Lung (tissue), 12 donors: ENCODE results near the gene SLC25A14. TPM values are rescaled to one million over a fixed set of nuclear protein-coding genes. Genes with fewer than 3 reads are reported as not detected.
"Not testable (repeated sequence)": the region's sequence is repeated elsewhere in the genome, so short reads cannot be mapped to it uniquely, and the experiment has no call there.

ENCODE experiments used
- ATAC-seq: fragments of 200-7000 bp; cut with Tn5 transposase; one replicate; pipeline ENCODE4 v1.9.1; 2020; ENCODE audit warnings: moderate number of reproducible peaks; ENCODE audit not compliant: insufficient read depth, low FRiP score
- DNase-seq, 3 donors: peaks; one replicate each; pipeline ENCODE4 v3.0.0-alpha.2; 2013 to 2017
- H3K27ac ChIP-seq, 2 donors: one replicate each; pipeline ENCODE4 v1.5.1; 2013; ENCODE audit warnings: mild to moderate bottlenecking in 2 of 2, moderate library complexity in 2 of 2, control low read depth in 1 of 2, inconsistent platforms in 1 of 2, low read depth in 1 of 2, low read length in 1 of 2
- H3K27me3 ChIP-seq, 3 donors: one replicate each; pipeline ENCODE4 v1.5.1; 2013; ENCODE audit warnings: low read length in 2 of 3; ENCODE audit not compliant: control insufficient read depth in 3 of 3, insufficient read depth in 3 of 3
- H3K36me3 ChIP-seq, 4 donors: one replicate each; pipeline ENCODE4 v1.5.1; 2013; ENCODE audit warnings: low read length in 4 of 4, mild to moderate bottlenecking in 1 of 4, moderate library complexity in 1 of 4; ENCODE audit not compliant: control insufficient read depth in 4 of 4, insufficient read depth in 4 of 4
- H3K4me1 ChIP-seq, 5 donors: one replicate each; pipeline ENCODE4 v1.5.1; 2013; ENCODE audit warnings: low read length in 5 of 5, mild to moderate bottlenecking in 2 of 5, moderate library complexity in 1 of 5; ENCODE audit not compliant: control insufficient read depth in 5 of 5, insufficient read depth in 5 of 5
- H3K4me3 ChIP-seq: one replicate; pipeline ENCODE4 v1.5.1; 2013; ENCODE audit warnings: mild to moderate bottlenecking, control low read depth, moderate library complexity
- H3K9ac ChIP-seq, 2 donors: one replicate each; pipeline ENCODE4 v1.5.1; 2013; ENCODE audit warnings: low read length in 2 of 2, control low read depth in 1 of 2; ENCODE audit not compliant: insufficient read depth in 1 of 2
- H3K9me3 ChIP-seq, 4 donors: one replicate each; pipeline ENCODE4 v1.5.1; 2013; ENCODE audit warnings: low read length in 3 of 4, mild to moderate bottlenecking in 1 of 4, moderate library complexity in 1 of 4; ENCODE audit not compliant: control insufficient read depth in 4 of 4, insufficient read depth in 3 of 4
- WGBS, 2 donors: extraction: QIAGEN DNeasy Blood & Tissue Kit; methylation state at CpG; one replicate each; pipeline ENCODE4 v1.1.7; 2013; 5-methylcytosine and 5-hydroxymethylcytosine counted together
- polyA plus RNA-seq, 2 donors: library from polyadenylated mRNA; stranded (reverse); fragments of 200-250 nt; gene quantifications; one replicate each; pipeline ENCODE4 v1.2.1, GENCODE V29; 2013
- total RNA-seq, 2 donors: library from RNA; depleted of rRNA in 1 of 2; stranded (reverse); fragments of >200 nt in 1 of 2; gene quantifications; one replicate each; pipeline ENCODE4 v1.2.1, GENCODE V29; 2014 to 2021
- TF ChIP-seq, protein P1 (sequence below): IDR thresholded peaks from 2 replicates; pipeline ENCODE4 v1.5.1; 2012; ENCODE audit warnings: mild to moderate bottlenecking; ENCODE audit errors: control extremely low read depth, extremely low read depth
- donor health status: control.
- donor health status: control.
- donor health status: Bipolar disorder and iron deficiency.
- donor health status: healthy.
- donor health status: DM: yes; HTN: yes; CAD: no.

SLC25A14 gene
- total and polyA plus RNA-seq, 4 donors, result 8.7 to 25.5 (median 14.9) TPM

DNA sequence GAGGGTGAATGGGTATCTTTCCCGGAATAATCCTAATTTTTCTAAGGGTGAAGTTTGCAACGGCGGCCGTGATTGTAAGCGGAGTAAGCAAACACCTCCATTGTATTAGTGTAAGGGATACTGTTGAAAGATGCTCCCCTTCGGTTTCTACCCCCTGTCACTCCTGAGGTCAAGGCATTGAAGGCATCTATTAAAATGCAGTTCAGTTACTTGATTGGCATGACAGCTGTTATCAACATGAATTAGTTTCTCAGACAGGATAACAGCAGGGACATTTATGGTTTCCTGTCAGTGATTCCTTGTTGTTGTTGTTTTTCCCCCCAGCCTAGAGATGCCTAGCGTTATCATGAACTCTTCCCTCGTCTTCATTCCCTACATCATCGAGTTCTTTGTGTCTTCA is 552 bp downstream of the SLC25A14 start:
- TF ChIP-seq, protein P1, sequence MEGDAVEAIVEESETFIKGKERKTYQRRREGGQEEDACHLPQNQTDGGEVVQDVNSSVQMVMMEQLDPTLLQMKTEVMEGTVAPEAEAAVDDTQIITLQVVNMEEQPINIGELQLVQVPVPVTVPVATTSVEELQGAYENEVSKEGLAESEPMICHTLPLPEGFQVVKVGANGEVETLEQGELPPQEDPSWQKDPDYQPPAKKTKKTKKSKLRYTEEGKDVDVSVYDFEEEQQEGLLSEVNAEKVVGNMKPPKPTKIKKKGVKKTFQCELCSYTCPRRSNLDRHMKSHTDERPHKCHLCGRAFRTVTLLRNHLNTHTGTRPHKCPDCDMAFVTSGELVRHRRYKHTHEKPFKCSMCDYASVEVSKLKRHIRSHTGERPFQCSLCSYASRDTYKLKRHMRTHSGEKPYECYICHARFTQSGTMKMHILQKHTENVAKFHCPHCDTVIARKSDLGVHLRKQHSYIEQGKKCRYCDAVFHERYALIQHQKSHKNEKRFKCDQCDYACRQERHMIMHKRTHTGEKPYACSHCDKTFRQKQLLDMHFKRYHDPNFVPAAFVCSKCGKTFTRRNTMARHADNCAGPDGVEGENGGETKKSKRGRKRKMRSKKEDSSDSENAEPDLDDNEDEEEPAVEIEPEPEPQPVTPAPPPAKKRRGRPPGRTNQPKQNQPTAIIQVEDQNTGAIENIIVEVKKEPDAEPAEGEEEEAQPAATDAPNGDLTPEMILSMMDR, result no peak
- Histone ChIP-seq H3K27ac (peak overlapping the region; percentile 23 to 69), H3K4me3 (peak overlapping the region; percentile 63), H3K4me1 (no peaks in the 10 kb centered on the region), H3K9me3 (no peaks in the 10 kb centered on the region), H3K27me3 (peaks cover 0 to 3% (median 3%) of the 10 kb centered on the region in 3 donors), H3K9ac (peak overlapping the region in 1 of 2 donors; percentile 77), H3K36me3 (no peaks in the 10 kb centered on the region)
- DNase-seq (peak in 2 of 3 donors; percentile 2 to 26), ATAC-seq (no peak)
- 11 to 44% methylated on average over 9 of the region's 9 CpGs for WGBS, 2 donors

DNA sequence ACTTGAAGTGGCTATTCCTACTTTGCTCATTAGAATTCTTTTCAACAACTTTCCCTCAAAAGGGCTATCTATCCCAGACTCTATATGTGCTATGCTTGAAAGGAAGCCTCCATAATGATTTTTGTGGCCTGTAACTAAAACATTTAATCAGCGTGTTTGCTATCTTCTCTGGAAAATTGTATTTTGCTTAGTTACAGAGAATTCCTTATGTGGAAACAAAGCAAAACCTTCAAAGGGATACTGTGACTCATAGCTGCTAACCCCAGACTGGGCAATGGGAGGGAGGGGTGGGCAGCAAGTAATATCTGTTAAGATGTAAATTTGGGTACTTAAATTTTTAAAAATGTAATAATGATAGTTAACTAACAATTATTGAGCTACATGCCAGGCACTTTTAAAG is 3.7 kb downstream of the SLC25A14 start:
- Histone ChIP-seq H3K4me3 (no peak overlapping the region), H3K9me3 (no peaks in the 10 kb centered on the region), H3K27ac (no peak overlapping the region), H3K36me3 (no peaks in the 10 kb centered on the region), H3K9ac (no peak overlapping the region), H3K27me3 (peaks cover 0 to 7% (median 3%) of the 10 kb centered on the region in 3 donors), H3K4me1 (no peaks in the 10 kb centered on the region)
- WGBS, 2 donors, result 80 to 91% methylated on average over 1 of the region's 1 CpG
- no peak for DNase-seq
- TF ChIP-seq, protein P1, result no peak
- ATAC-seq, result no peak

DNA sequence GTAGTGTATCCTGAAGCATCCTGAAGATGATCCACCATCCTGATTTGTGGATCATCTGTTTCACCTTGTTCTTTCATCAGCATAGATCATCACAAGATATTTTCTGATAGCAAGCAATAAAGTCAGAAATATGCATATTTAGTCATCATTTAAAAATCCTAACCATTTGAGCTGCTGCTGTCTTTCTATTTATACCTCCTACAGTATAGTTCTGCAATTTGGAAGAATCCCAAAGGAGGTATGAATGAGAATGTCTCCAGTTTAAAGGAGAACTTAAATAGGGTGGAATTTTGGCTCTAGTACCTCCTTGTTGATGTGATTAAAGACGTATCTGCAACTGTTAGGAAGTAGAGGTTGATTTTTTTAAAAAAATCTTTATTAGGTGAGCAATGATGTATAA is 7.6 kb downstream of the SLC25A14 start:
- H3K27me3 ChIP-seq, result peaks cover 0 to 7% (median 0%) of the 10 kb centered on the region in 3 donors
- no peaks in the 10 kb centered on the region for H3K9me3 ChIP-seq
- whole genome bisulfite sequencing, 2 donors, result 46 to 79% methylated on average over 1 of the region's 1 CpG
- no peak for ATAC-seq
- DNase-seq, result no peak
- H3K4me1 ChIP-seq, result no peaks in the 10 kb centered on the region
- TF ChIP-seq, protein P1, result no peak
- H3K4me3 ChIP-seq, result no peak overlapping the region
- H3K36me3 ChIP-seq, result peaks cover 0 to 2% (median 0%) of the 10 kb centered on the region in 4 donors
- no peak overlapping the region for H3K9ac ChIP-seq
- no peak overlapping the region for H3K27ac ChIP-seq

DNA sequence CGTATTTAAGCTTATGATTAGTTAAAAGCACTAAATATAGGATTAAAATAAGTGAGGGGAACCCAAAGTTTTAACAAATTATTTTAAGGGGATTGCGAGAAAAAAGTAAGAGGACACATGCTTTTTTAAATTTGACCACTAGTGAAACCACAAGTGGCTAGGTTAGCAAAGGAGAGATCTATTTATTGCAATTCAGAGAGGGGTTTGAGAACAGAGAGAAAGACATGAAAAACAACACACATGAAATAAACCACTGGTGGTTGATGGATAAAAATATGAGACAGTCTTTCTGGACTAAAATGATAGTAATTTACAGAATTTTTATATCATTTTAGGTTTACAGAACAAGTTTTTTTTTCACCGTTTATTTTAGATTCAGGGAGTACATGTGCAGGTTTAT is 11.8 kb downstream of the SLC25A14 start:
- Histone ChIP-seq H3K27me3 (peaks cover 0 to 2% (median 0%) of the 10 kb centered on the region in 3 donors), H3K36me3 (peaks cover 0 to 2% (median under 1%) of the 10 kb centered on the region in 4 donors), H3K9me3 (no peaks in the 10 kb centered on the region), H3K9ac (no peak overlapping the region), H3K4me1 (no peaks in the 10 kb centered on the region), H3K4me3 (no peak overlapping the region), H3K27ac (no peak overlapping the region)
- DNase-seq, result no peak
- WGBS, 2 donors, result 72 to 100% methylated on average over 3 of the region's 3 CpGs
- TF ChIP-seq, protein P1, result no peak
- ATAC-seq, result no peak

DNA sequence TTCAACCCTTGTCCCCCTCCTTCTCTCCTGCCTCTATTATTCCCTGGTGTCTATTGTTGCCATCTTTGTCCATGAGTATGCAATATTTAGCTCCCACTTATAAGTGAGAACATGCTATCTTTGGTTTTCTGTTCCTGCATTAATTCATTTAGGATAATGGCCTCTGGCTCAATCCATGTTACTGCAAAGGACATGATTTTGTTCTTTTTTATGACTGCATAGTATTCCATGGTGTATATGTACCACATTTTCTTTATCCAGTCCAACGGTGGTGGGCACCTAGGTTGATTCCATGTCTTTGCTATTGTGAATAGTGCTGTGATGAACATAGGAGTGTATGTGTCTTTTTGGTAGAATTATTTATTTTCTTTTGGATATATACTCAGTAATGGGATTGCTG is 12.3 kb downstream of the SLC25A14 start:
- H3K4me3 ChIP-seq, H3K9me3 ChIP-seq: not testable (repeated sequence)

More for the DNA sequence above, 12.3 kb downstream of the SLC25A14 start:
- not testable (repeated sequence) for H3K9ac ChIP-seq, H3K27ac ChIP-seq, H3K27me3 ChIP-seq, H3K36me3 ChIP-seq, DNase-seq, H3K4me1 ChIP-seq, ATAC-seq
- 78 to 100% methylated on average over 1 of the region's 1 CpG for WGBS, 2 donors
